NCI-H82 treated with DMSO at 0.1 percent for 48 hours (cell line): ENCODE data around the gene BPIFA1.

Experiments used
- DNase-seq: peaks from one replicate; lab custom pipeline; 2025; ENCODE audit not compliant: unreplicated experiment; lab: John Stamatoyannopoulos, UW

BPIFA1 gene

DNA sequence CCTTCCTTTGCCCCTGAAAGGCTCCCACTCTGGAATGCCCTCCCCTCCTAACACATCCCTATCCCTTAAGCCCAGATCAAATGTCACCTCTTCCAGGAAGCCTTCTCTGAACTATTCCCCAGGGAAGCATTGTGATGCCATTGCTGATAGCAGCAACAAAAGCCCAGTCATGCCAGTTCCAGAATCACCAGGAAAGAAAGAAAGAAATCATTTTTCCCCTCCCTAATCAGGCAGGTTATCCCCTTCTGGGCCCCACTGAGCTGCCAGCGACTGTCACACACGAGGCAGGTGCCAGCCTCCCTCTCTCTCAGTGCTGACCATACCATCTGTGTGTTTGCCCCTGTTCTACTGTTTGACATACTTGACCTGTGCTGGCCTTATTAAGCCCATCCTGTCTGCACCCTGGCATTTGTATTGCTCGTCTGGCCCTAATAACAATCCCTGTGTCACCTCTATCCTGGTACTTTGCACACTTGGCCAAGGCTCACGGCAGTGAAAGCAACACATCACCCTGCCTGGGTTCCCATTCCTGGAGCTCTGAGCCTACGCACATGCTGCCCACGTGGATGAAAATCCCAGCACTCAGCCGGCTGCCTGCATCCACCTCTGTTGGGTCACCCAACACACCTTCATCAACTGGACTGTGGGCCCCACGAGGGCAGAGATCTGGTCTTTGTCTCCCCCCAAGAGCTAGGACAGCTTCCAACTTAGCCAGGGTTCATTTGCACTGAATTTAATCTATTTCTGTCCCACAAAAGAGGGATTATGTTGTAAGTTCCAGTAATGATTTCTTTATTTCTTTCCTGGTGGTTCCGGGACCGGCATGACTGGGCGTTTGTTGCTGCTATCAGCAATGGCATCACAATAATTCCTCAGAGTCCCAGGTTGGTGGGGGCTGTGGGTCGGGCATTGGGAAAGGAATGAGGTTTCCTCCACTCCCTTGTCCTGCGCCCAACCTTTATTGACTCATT is 42.0 kb downstream of the BPIFA1 start:
- no peak for DNase-seq

DNA sequence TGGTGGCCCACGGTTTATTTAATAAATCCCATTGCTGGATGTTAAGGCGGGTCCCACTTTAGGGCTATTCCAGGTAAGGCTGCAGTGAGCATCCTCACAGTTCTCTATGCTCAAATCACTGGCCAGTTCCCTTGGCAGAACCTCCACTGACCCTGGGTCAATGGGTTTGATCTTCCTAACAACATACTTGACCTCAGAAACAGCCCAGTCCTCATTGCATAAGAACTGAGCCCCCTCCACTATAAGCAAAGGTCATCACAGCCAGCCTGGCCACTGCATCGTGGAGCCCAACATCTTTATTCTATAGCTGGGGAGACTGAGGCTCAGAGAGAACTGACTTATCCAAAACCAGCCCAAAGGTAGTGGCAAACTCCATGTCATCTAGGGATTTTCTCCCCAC is 42.9 kb downstream of the BPIFA1 start:
- DNase-seq: no peak

DNA sequence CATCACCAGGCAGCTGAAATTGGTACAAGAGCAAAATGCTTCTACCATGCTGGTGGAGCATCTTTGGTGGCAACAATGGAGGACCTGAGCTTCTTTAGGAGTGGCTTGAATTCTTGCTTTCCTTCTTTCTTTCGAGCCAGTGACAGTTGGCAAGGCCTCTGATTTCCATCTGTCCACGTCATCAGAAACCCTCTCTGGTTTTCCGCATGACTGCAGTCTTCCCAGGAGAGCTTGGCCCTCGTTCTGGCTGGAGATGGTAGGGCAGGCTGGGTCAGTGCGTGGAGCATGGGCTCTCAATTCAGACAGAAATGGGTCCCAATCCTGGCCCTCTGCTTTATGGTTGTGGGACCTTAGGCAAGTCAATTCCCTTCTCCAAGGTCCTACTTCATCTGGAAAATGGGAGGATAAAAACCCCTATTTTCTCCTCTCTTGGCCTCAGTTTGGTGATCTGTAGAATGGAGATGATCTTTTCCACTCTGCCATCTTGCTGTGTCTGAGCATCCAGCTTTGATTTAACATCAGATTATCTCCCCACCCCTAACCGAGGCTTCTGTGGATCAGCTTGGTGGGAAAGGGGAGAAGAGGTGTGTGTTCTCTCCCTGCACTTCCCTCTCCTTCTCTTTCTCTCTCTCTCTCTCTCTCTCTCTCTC is 43.6 kb downstream of the BPIFA1 start:
- no peak for DNase-seq

DNA sequence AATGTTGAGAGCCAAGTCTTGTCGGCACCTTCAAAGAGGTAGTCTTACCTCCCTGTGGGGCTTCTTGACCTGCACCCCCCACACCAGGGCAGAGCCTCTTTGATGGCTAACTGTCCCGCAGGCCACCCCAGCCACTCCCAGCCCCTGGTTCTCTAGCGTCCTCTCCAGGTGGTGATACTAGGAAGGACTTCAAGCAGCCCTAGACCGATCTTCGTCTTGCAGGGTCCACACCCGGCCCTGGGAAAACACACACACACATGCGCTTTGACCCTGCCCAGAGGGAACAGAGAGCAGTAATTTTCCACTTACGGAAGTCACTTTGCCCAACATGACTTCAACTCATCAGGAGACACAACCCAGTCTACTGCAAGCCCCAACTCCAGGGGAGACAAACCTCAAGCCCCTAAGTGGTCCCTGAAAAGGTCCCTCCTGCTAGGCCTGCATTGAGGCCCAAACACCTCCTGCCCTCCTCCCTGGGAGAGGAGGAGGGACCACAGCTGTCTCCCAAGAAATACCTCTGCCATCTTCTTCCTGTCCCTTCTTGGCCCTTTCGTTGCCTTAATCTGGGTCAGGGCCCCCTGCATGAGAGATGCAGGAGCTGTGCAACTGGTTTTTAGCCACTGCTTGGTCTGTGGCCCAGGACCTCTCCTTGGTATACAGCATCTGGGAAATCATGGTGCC is 44.3 kb downstream of the BPIFA1 start:
- DNase-seq: no peak

DNA sequence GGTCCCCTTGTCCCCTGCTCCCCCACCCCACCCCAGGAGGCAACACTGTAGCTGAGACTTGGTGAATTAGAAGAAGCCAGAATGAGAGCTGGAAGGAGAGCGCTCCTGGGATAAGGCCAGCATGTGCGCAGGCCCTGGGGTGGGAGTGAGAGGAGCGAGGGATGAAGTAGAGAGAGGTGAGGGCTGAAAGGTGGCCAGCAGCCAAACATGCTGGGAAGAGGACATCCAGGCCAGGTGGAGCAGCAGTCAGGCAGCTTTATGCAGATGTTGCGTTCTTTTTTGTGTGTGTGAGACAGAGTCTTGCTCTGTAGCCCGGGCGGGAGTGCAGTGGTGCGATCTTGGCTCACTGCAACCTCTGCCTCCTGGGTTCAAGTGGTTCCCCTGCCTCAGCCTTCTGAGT is 45.0 kb downstream of the BPIFA1 start:
- no peak for DNase-seq

DNA sequence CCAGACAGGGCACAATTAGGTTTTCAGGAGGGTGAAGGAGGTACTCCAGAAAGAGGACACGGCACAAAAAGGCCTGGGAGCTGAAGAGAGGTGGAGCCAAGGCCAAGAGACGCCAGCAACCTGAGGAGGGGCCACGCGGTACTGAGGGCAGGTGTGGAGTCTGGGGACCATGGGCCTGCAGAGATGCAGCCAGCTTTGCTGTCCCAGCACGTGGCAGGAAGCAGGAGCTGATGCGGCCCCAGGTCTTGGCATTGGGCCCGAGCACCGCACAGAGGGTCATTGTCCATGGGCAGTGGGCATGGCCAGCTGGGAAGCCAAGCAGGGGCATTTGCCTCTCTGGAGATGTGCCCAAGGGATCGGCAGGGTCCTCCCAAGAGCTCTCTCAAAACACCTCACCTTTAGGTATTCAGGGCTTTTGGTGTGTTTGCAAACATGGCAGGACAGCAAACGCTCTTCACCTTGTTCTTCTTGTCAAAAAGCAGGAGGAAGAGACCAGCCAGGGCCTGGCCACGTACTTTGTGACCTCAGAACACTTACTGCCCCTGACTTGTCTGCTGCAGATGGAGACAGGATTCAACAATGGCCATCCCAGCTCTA is 45.9 kb downstream of the BPIFA1 start:
- no peak for DNase-seq

DNA sequence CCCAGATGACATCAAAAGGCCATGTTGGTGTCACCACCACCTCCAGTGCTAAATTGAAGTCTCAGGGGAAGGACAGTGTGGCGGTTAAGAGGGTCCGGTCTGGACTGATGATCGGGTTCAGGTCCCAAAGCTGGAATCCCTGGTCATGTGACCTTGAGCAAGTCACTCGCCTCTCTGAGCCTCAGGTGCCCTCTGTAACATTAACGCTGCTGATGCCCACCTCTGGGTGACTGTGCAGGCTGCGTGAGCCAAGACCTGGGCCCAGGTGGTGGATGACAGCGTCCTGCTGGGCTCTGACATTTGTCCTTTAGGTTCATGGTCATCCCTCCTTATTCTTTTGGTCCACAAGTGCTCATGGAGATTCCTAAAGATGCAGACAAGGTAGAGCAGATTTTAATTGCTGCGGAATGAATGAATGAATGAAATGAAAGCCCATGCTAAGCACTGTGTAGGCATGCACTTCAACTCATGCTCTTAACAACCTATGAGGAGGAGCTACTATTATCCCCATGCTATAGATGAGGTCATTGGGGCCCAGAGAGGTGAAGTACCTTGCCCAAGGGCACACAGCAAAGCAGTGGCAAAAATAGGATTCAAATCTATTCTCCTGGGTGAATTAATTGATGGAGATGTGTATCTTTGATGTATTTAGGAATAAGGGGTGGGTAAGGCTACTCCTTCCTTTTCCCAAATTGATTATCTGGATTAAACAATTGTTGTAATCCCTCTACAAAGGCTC is 46.6 kb downstream of the BPIFA1 start:
- no peak for DNase-seq

DNA sequence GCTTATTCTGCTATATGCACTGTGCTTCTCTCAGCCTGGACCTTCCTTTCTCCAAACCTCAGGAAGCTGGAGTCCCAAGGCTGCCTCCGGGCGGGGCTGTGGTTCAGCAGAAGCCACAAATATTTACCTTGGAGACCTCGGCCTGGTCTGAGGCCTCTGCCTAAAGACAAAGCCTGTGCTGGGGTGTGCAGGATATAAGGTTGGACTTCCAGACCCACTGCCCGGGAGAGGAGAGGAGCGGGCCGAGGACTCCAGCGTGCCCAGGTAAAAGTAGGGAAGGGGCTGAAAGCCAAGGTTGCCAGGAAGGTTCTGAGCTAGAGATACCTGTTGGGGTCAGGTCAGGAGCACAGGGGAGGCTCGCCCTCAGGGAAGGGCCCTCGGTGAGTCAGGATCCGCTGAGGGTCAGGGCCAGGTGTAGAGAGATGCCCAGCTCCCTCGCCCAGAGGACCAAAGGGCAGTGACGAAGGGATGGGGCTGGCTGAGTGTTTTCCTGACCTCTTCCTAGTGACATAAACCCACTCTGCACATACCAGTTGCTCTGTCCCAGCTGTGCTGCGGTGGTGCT is 47.3 kb downstream of the BPIFA1 start, which contains the start of gene BPIFB1:
Gene BPIFB1 (plus strand): TSS at position 224 of the 565 bp plus-strand sequence. CDS start 2,860 bp downstream, outside the sequence.
- no peak for DNase-seq

DNA sequence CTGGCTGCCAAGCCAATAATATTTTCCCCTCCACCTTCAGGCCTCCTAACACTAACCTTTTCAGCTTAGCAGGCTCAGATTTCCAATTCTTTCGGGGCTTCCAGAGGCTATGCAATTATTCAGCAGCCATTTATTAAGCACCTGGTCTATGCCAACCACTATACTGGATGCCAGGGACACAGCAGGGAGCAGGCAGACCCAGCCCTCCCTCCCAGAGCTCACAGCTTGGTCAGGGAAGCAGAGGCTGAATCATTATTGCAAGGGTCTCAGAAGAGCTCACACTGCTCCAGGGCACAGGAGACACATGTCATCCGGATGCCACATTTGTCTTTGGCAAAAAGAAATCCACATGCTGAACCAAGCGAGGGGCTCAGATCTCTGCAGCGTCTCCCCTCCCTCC is 48.5 kb downstream of the BPIFA1 start:
- no peak for DNase-seq

DNA sequence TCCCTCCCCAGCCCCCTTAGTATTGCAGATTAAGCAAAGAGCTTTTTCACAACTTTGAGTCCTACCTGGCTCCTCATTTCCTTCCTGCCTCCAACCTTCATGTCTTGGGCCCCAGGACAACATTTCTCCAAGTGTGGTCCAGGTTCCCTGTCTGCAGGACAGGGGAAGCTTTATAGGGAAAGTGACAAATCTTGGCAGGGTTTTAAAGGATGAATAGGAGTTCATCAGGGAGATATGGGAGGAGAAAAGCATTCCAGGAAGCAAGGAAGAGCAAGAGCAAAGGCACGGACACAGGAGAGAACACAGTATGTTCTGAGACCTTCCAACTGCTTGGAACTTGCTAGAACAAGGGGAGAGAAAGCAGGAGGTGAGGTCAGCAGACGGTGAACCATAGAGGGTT is 49.1 kb downstream of the BPIFA1 start:
- no peak for DNase-seq

DNA sequence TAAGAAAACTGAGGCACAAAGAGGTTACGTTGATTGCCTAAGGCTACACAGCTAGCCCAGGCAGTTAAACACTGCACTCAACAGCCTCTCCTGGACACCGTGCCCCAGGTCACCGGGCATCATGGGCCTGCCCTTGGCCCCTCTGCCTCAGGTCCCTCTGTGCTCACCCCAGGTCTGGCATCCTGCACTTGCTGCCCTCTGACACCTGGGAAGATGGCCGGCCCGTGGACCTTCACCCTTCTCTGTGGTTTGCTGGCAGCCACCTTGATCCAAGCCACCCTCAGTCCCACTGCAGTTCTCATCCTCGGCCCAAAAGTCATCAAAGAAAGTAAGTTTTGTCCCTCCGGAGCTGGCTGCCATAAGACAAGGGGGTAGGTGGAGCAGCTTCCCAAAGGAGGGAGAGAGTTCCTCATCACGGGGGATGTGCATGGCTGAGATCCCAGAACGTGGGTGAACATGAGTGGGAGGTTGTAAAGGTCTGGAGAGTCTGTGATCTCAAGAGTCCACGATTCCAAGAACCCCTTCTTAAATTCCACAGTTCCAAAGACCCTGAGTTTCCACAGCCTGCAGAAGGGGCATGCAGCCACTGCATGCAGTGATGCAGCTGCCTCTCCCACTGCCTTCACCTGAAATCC is 50.2 kb downstream of the BPIFA1 start:
- DNase-seq: no peak

DNA sequence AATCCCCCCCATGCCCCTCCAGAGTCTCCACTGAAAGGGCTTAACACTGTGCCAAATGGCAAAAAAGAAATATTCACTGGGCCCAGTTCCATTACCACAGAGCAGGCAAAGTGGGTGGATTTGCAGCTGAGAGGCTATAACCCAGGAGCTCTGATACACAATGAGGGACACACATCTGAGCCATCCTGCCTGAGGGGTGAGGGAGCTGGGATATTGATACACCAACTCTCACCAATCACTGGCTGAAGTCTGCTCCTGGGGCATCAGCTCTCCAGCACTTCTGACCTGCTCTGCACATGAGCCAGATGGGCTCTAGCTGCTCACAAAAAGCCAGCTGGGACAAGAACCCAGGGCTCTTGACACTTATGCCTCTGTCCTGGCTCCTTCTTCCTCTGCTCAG is 52.1 kb downstream of the BPIFA1 start:
- no peak for DNase-seq

DNA sequence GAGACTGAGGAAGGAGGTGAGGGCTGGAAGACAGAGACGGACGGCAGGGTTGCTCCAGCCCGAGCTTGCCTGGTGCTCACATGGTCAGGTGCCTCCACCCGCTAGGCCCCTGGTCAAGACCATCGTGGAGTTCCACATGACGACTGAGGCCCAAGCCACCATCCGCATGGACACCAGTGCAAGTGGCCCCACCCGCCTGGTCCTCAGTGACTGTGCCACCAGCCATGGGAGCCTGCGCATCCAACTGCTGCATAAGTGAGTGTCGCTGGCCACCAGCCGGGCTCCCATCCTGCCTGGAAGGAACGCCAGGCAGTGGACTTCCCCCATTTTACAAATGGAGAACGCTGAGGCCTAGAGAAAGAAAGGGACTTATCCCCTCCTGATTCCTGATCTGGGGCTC is 55.1 kb downstream of the BPIFA1 start:
- no peak for DNase-seq

DNA sequence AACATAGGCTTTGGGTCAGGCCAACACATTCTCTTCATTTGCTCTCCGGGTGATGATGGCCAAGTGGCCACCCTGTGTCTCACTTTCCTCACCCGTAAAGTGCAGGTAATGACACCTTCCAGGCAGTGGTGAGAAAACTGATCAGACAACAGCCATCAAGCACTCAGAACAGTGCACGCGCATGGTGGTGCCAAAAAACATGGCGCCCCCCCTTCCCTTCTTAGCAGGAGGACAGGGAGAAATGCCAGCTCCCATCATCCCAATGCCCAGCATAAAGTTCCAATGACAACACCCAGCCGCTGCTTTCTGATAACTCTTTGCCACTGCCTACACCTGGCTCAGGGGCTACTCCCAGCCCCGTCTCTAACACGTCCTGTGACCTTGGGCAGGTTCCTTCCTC is 55.6 kb downstream of the BPIFA1 start:
- no peak for DNase-seq

DNA sequence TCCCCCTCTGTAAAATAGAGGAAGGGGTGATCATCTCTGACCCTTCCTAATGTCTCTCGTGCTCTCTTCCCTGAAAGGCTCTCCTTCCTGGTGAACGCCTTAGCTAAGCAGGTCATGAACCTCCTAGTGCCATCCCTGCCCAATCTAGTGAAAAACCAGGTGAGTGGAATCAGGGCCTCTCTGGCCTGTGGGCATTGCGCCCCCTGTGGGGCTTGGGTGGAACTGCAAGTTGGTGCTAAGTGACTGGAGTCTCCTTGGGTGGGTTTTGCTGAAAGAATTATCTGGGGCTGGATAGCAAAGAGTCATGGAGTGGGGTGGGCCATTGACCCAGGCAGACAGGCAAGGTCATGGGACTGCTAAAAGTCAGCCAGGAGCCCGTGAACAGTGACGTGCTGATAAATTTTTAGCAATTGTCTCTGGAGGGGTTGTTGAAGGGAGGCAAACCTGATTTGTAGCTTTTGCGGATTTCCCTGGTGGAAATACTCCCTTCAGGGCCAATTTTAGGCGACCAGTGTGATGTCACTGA is 56.1 kb downstream of the BPIFA1 start:
- DNase-seq: peak; percentile 23
